Measurements from ENCODE around the gene PARVB.
"Not testable (repeated sequence)": the region's sequence is repeated elsewhere in the genome, so short reads cannot be mapped to it uniquely, and the experiment has no call there.

PARVB gene

GRCh38 chr22:43995798-43996169, 28.3 kb upstream of the PARVB start:
- no peak overlapping the region for H3K4me3 ChIP-seq (ENCODE audit: low read length)
- no peak for DNase-seq (ENCODE audit: low read depth, low spot score)

- H3K4me3 ChIP-seq (ENCODE audit: low read length): no peak overlapping the region
- no peak for DNase-seq (ENCODE audit: low read depth, low spot score)
Measured at GRCh38 chr22:43996170-43996980, 27.7 kb upstream of the PARVB start.

DNA sequence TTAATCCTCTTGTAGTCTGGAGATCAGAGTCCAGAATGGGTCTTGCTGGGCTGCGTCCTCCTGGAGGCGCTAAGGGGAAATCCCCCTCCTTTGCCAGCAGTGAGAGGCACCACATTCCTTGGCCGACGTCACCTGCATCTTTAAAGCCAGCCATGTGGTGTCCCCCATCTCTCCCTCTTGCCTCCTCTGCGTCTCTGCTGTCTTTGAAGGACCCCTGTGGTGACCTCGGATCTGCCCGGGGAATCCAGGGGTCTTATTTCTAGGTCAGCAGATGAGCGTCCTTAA, 27.2 kb upstream of the PARVB start:
- DNase-seq (ENCODE audit: low read depth, low spot score): no peak
- no peak overlapping the region for H3K4me3 ChIP-seq (ENCODE audit: low read length)

GRCh38 chr22:43998679-43999264, 25.3 kb upstream of the PARVB start:
- DNase-seq (ENCODE audit: low read depth, low spot score): no peak
- H3K4me3 ChIP-seq (ENCODE audit: low read length): no peak overlapping the region

GRCh38 chr22:43999378-43999777, 24.7 kb upstream of the PARVB start:
- H3K4me3 ChIP-seq (ENCODE audit: low read length): no peak overlapping the region
- DNase-seq (ENCODE audit: low read depth, low spot score): no peak

DNA sequence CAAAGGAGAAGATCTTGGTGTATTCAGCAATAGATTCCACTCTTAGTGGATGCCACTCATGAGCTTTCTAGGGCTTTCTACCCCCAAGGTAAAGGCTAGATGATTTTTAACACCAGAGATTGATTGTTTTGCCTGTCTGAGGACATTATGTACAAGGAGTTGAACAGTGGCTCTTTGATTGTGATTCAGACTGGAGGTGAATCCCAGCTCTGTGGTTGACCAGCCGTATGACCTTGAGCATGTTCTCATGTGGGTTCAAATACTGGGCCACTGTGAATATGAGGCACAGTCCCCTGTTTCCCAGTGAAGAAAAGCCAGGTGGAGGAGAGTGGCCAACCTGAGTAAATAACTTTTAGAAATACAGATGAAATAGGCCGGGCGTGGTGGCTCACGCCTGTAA, 24.0 kb upstream of the PARVB start:
- no peak overlapping the region for H3K4me3 ChIP-seq (ENCODE audit: low read length)
- DNase-seq (ENCODE audit: low read depth, low spot score): no peak

GRCh38 chr22:44001521-44001920, 22.6 kb upstream of the PARVB start:
- no peak for DNase-seq (ENCODE audit: low read depth, low spot score)

DNA sequence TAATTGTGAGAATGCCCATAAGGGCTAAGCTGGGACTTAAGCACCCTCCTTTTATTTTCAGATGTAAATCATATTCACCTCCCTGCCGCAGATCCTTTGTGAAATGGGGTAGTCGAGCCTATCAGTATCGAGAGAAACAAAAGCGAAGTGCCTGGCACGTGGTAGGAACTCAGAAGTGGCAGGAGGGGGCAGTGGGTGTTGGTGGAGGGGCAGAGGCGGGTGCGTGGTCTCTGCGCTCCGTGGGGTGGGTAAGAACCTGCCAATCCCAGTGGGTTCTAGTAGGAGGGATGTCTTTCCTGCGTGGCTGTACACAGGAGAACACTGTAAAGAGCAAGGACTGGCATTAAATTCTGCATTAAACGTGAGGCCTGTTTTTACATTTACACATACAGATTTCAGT, 21.8 kb upstream of the PARVB start:
- H3K4me3 ChIP-seq (ENCODE audit: low read length): no peak overlapping the region
- DNase-seq (ENCODE audit: low read depth, low spot score): no peak

More at GRCh38 chr22:44001521-44001920, 22.6 kb upstream of the PARVB start:
- H3K4me3 ChIP-seq (ENCODE audit: low read length): no peak overlapping the region

- H3K4me3 ChIP-seq (ENCODE audit: low read length): no peak overlapping the region
- no peak for DNase-seq (ENCODE audit: low read depth, low spot score)
Measured at GRCh38 chr22:44002997-44003396, 21.1 kb upstream of the PARVB start.

GRCh38 chr22:44003405-44004103, 20.5 kb upstream of the PARVB start:
- no peak overlapping the region for H3K4me3 ChIP-seq (ENCODE audit: low read length)
- DNase-seq (ENCODE audit: low read depth, low spot score): no peak

- DNase-seq (ENCODE audit: low read depth, low spot score): no peak
- H3K4me3 ChIP-seq (ENCODE audit: low read length): no peak overlapping the region
Measured at GRCh38 chr22:44004104-44004460, 20.0 kb upstream of the PARVB start.

DNA sequence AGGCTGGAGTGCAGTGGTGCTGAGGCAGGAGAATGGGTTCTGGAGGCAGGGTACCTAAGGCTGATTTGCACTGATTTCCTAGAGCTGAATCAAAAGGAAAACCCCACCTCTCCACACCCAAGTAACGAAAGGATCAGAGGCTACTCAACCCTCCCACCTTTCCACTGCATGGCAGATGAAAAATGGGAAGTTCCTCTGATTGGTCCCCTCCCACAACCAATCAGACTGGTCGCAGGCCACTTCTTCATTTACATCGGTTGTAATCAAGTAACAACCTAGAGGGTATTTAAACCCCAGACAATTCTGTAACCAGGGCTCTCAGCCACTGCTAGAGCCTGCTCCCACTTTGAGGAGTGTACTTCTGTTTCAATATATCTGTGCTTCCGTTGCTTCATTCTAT, 18.6 kb upstream of the PARVB start:
- DNase-seq (ENCODE audit: low read depth, low spot score): no peak
- H3K4me3 ChIP-seq (ENCODE audit: low read length): no peak overlapping the region

- no peak for DNase-seq (ENCODE audit: low read depth, low spot score)
- H3K4me3 ChIP-seq (ENCODE audit: low read length): no peak overlapping the region
Measured at GRCh38 chr22:44012162-44012561, 11.9 kb upstream of the PARVB start.

- no peak for DNase-seq (ENCODE audit: low read depth, low spot score)
- H3K4me3 ChIP-seq (ENCODE audit: low read length): no peak overlapping the region
Measured at GRCh38 chr22:44012591-44012990, 11.5 kb upstream of the PARVB start.

DNA sequence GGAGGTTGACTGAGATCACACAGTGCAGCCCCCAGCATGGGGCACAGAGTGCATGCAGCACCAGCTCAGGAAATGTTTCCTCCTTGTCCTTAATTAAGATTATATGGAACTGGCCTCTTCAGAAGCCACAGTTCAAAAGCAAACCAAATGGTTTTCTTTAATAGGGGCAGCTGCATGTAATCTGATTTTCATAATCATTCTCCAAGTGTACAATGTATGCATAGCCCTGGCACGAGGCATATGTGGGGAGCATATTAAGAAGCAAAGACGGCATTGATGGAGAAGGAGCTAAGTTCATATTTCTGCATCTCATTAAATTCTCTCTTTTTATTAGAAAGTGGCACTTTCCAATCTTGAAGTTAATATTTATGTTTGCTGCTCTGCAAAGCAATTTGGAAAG, 9.9 kb upstream of the PARVB start:
- no peak overlapping the region for H3K4me3 ChIP-seq (ENCODE audit: low read length)
- DNase-seq (ENCODE audit: low read depth, low spot score): no peak

DNA sequence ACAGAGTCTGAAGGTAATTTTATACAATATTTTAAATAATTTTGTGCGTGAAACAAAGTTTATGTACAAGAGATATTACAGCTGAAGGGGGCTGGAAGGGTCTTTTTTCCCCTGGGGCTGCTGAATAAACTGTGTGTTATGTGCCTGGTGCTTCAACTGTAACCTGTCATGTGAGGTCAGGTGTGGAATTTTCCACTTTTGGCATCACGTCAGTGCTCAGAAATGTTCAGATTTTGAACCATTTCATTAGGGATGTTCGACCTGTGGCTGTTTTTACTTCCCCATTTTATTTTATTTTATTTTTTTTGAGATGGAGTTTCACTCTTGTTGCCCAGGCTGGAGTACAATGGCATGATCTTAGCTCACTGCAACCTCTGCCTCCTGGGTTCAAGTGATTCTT, 7.5 kb upstream of the PARVB start:
- DNase-seq (ENCODE audit: low read depth, low spot score); H3K4me3 ChIP-seq (ENCODE audit: low read length): not testable (repeated sequence)

DNA sequence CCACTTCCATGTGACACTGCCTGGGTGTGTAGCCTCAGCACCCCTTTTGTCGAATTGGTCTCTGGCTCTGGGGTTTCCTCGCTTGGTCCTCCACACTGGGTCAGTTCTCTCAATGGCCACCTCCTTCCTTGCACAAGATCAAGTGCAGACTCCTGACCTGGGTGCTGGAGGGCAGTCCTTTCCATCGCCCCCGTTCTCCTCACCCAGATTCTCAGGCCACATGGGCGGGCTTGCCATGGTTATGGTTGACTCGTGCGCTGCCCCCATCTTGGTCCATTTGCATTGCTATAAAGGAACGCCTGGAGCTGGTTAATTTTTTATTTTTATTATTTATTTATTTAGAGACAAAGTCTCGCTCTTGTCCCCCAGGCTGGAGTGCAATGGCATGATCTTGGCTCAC, 5.5 kb upstream of the PARVB start:
- DNase-seq (ENCODE audit: low read depth, low spot score): no peak
- H3K4me3 ChIP-seq (ENCODE audit: low read length): no peak overlapping the region

GRCh38 chr22:44019416-44019815, 4.7 kb upstream of the PARVB start:
- no peak for DNase-seq (ENCODE audit: low read depth, low spot score)
- no peak overlapping the region for H3K4me3 ChIP-seq (ENCODE audit: low read length)

- H3K4me3 ChIP-seq (ENCODE audit: low read length): no peak overlapping the region
- DNase-seq (ENCODE audit: low read depth, low spot score): no peak
Measured at GRCh38 chr22:44019846-44020245, 4.3 kb upstream of the PARVB start.

DNA sequence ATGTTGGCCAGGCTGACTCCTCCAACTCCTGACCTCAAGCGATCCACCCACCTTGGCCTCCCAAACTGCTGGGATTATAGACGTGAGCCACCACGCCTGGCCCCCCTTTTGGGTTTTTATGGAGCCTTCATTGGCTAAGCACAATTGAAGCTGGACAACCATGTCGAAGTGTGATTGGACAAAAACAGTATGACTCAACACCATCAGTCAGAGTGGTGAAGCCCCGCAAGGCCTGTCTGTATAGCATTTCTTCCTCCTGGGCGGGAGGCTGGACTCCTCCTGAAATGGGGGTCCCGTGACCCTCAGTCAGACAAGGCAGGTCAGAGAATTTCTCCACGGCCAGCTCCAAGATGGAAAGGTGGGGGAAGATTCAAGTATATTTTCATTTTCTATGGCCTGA, 3.1 kb upstream of the PARVB start:
- no peak overlapping the region for H3K4me3 ChIP-seq (ENCODE audit: low read length)
- DNase-seq (ENCODE audit: low read depth, low spot score): no peak

Measured in Jurkat, Clone E6-1 (cell line).